Stimulated activated CD8-positive, alpha-beta memory T cell treated with anti-CD3 and anti-CD28 coated beads, Interleukin-2, amount 100 ng/mL, for 1 hour (primary cell): ENCODE results near the gene CAMK2B.

ENCODE experiments used
- DNase-seq, 2 donors: peaks; one replicate each; pipeline ENCODE4 v3.0.0-alpha.2; 2020; ENCODE audit warnings: low read depth in 2 of 2

Gene CAMK2B

DNA sequence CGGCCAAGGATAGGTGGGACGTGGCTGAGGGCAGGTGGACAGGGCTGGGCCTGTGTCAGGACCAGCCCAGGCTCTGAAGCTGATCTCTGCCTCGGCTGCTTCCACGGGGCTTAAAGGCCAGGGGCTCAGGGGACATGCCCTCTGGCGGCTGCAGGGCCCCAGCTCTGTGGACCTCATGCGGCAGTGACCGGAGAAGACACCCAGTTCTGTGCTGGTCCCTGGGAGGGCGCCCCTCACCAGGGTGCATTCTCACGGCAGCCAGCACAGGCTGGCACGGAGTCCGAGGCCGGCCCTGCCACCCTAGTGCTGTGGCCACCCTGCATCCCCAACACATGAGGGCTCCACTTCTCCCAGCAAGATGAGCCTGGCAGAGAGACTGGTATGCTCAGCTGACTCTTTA is 94.3 kb downstream of the CAMK2B start:
- DNase-seq, result no peak

DNA sequence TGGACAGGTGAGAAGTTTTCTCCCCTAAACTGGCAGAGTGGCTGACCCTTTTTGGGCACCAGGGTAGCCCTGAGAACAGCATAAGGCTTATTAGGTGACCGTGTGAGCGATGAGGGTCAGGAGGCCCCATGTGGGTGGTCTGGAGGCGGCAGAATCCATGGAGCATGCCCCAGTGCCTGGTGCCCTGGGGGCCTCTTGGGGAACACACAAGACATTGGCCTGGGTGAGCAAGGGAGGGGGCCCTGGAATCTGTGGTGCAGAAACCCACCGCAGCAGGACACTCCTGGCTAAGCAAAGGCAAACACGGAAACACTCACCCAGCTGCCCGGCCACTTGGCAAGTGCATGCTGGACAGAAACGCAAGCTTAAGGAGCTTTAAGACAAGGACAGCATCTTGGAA is 95.1 kb downstream of the CAMK2B start:
- no peak for DNase-seq

- no peak for DNase-seq
Measured at GRCh38 chr7:44229546-44230105, 95.8 kb downstream of the CAMK2B start.

DNA sequence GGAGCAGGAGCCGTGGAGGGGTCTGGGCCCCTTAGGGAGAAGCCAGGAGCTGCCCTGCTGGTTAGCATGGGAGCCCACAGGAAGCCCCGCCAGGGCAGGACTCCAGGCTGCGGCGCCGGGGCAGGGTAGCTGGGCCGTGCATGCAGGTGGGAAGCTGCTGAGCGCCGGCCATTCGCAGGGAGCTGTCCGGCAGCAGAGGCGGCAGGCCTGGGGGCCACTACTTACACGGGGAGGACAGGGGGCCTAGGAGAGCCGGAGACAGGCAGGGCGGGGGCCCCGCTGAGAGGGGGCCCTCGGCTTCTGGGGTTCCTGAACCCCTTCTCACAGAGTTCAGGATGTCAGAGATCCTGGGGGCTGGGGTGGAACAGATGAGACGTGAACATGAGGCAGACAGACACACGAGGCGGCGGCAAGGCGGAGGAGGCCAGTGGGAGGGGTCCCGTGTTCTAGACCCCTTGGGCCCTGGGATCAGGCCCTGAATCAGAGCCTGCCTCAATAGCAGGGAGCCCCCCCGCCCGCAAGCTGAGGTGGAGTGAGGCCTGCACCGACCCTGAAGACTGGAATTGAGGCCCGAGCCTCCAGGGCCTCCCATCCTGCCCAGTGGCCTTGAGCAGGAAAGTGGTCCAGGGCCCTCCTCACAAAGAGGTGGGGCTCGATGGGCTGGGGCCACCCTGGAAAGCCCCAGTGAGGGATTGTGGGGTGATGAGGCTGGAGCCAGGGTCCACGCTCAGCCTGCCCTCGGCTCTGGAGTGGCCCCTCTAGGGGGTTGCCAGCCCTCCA is 96.6 kb downstream of the CAMK2B start:
- no peak for DNase-seq

GRCh38 chr7:44227911-44228310 is 97.5 kb downstream of the CAMK2B start:
- DNase-seq, result no peak

DNA sequence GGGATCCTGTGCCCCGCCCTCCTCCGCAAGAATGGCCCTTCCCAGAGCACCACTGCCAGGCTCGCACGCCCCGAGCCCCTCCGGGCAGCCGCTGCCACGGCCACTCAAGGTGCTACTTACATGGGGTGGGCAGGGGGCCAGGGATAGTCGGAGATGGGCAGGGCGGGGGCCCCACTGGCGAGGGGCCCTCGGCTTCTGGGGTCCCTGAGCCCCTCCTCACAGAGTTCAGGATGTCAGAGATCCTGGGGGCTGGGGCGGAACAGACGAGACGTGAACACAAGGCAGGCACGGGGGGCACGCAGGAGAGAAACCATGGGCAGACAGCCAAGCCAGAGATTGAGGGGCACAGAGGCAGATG is 99.0 kb downstream of the CAMK2B start:
- no peak for DNase-seq

DNA sequence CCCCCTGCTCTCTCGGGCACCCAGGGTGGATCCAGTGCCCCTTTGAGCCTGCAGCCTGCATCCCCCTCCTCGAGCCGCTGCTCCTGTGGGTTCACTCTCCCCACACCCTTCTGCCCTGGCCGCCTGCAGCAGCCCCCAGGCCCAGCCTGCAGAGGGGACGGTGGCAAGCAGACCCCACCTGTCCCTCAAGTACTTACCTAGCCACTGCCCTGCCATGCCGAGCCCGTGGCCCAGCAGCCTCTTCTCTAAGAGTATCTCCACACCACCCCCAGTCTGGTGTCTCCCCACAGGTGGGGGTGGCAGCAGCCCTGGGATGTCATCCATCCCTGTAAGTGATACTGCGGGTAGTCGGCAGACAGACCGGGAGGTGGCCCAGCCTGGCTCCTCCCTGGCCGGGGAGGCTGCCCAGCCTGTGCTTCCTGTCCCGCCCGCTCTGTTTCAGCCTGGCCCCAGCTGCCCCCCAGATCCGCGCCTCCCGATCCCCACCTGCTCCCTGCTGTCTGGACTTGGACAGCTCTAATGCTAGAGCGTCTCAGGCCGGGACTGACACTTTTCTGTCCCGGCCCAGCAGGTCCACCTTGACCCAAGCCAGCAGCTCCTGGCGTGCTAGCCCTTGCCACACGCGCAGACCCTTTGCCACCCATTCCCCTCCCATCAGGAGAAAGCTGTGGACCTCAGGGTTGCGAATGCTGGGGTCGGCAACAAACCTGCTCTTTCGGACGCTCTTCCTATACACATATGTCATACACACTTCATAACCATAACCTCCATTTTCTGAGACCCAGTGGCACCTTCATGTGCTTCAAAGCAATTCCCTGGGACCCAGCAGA is 99.6 kb downstream of the CAMK2B start:
- no peak for DNase-seq

GRCh38 chr7:44224974-44225565 is 100.3 kb downstream of the CAMK2B start:
- no peak for DNase-seq

- DNase-seq, result no peak
Measured at GRCh38 chr7:44224080-44224973, 101.1 kb downstream of the CAMK2B start.

GRCh38 chr7:44223362-44224079 is 101.9 kb downstream of the CAMK2B start:
- no peak for DNase-seq

DNA sequence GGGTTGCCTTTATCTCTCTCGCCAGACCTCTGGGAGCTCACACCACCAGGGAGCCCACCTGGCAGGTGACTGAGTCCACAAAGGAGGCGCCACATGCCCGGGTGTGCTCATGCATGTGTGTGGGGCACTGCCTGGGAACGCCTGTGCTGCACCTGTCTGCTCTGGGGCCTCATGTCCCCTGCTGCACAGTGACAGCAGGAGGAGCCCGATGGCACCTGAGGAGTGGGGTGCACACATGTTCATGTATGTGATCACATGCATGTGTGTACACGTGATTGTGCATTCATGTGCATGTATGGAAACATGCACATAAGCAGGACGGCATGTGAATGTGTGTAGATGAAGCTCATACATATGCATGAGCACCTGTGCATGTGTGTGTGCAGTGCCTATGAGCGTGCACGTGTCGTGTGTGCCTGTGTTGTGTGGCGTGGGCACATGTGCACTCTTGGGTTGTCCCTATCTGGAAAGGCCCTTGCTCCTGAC is 102.6 kb downstream of the CAMK2B start:
- no peak for DNase-seq

- no peak for DNase-seq
Measured at GRCh38 chr7:44222074-44222473, 103.3 kb downstream of the CAMK2B start.

- no peak for DNase-seq
Measured at GRCh38 chr7:44221231-44221791, 104.1 kb downstream of the CAMK2B start.

DNA sequence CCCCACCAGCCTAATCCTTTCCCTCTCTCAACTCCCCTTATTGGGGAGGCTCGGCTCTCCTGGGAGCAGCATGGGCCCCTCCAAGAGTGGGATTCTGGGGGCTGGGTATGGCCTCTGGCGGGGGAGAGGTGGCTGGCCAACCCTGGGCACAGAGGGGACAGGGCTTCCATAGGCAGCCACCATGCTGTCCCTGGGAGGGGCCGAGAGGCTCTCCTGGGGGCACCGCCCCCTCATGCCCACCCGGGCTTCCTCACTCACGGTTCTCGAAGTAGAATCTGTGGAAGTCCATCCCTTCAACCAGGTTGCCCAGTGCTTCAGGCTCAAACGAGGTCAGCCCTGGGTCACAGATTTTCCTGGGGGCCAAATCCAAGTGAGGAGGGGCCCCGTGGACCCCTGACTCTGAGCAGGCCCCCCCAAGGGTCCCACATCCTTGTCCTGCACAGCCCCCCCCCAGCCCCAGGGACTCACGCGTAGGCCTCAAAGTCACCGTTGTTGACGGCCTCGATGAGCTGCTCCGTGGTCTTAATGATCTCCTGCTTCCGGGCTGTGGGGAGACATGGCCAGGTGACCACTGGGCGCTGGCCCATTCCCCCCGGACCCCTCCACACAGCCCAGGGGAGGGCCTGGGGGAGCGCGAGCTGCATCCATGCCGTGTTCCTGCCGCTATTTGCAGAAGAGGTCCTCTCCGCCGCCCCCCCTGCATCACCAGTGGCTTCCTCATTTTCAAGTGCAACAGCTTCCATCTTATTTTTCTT is 104.9 kb downstream of the CAMK2B start:
- no peak for DNase-seq

- no peak for DNase-seq
Measured at GRCh38 chr7:44220046-44220357, 105.4 kb downstream of the CAMK2B start.

- no peak for DNase-seq
Measured at GRCh38 chr7:44219371-44220045, 105.9 kb downstream of the CAMK2B start.

DNA sequence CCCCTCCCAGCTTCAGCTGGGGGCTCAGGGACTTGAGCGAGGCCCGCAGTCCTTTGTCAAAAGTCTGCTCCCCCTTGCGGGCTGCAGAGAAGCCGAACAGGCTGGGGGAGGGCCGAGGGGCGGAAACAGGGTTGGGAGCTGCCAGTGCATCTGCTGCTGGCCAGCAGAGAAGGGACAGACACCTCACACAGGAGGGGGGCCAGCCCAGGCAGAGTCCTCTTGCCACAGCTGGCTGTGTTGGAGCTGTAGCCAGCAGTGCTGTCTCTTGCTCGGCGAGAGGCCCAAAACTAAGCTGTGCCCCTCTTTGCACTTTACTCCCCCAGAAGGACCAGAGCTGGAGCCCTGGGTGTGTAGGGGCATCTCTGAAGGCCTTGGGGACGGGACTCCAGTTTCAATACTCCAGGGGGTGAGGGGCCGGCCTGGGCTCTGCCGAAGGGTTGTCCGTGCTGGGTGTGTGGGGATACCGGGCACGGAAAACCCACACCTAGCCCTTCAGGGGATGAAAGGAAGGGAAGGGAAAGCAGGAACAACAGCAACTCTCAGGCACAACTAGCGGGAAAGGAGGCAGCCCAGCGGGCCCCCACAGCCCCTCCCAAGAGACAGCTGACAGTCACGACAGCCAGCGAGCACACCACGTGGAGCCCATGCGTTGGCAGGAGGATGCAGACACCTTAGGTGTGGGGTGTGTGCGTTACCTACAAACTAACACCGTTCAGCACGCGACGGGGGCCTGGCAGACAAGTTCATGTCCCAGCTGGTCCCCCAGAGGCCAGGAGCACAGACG is 106.8 kb downstream of the CAMK2B start:
- DNase-seq, result no peak

- no peak for DNase-seq
Measured at GRCh38 chr7:44217852-44218402, 107.5 kb downstream of the CAMK2B start.
